ENCODE measurements around the gene C12orf57. TPM values are rescaled to one million over a fixed set of nuclear protein-coding genes. Genes with fewer than 3 reads are reported as not detected.

The C12orf57 gene
- total and polyA plus RNA-seq, 2 of the 13 experiments (the other 11 are each of a cell fraction or from before 2014, with no cell fraction given) = 84.0 to 287 TPM

- no peak for TF ChIP-seq HNF1A (IDR thresholded peaks at IDR 0.05; ENCODE audit: low read depth)
- TF ChIP-seq HNF1A (CRISPR knock-in tag; IDR thresholded peaks at IDR 0.05; ENCODE audit: borderline replicate concordance) = 0 out of 2 replicates have a peak, but pooled peaks have one; percentile 63
- TF ChIP-seq ZSCAN9 (CRISPR knock-in tag; IDR thresholded peaks at IDR 0.05; ENCODE audit: borderline replicate concordance) = peak; percentile 51; the same call in 1 of the 2 replicates
- TF ChIP-seq, protein P1, sequence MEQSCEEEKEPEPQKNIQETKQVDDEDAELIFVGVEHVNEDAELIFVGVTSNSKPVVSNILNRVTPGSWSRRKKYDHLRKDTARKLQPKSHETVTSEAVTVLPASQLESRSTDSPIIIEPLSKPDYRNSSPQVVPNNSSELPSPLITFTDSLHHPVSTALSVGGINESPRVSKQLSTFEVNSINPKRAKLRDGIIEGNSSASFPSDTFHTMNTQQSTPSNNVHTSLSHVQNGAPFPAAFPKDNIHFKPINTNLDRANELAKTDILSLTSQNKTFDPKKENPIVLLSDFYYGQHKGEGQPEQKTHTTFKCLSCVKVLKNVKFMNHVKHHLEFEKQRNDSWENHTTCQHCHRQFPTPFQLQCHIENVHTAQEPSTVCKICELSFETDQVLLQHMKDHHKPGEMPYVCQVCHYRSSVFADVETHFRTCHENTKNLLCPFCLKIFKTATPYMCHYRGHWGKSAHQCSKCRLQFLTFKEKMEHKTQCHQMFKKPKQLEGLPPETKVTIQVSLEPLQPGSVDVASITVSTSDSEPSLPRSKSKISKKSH (CRISPR knock-in tag; IDR thresholded peaks at IDR 0.05; ENCODE audit: borderline replicate concordance) = no peak
- no peak for TF ChIP-seq HNF4G (IDR thresholded peaks at IDR 0.05; ENCODE audit: borderline replicate concordance, low read depth, low read length)
- peak; percentile 38; the same call in 1 of the 2 replicates for TF ChIP-seq HNF4G (CRISPR knock-in tag; IDR thresholded peaks at IDR 0.05; ENCODE audit: borderline replicate concordance, low read depth)
- no peak for TF ChIP-seq LCORL (IDR thresholded peaks at IDR 0.05)
- TF ChIP-seq LCORL (CRISPR knock-in tag; IDR thresholded peaks at IDR 0.05) = peak; percentile 48
- no peak for TF ChIP-seq SP5 (CRISPR knock-in tag; IDR thresholded peaks at IDR 0.05; ENCODE audit: borderline replicate concordance, low read depth)
- TF ChIP-seq ZHX2 (IDR thresholded peaks at IDR 0.05; ENCODE audit: low read depth) = peak; percentile 16; the same call in 1 of the 2 replicates
- no peak for TF ChIP-seq ZHX2 (CRISPR knock-in tag; IDR thresholded peaks at IDR 0.05; ENCODE audit: borderline replicate concordance)
- peak; percentile 90 for TF ChIP-seq MED1 (CRISPR knock-in tag; IDR thresholded peaks at IDR 0.05)
- TF ChIP-seq ZNF230 (CRISPR knock-in tag; IDR thresholded peaks at IDR 0.05) = peak; percentile 6; the same call in 1 of the 2 replicates
- peak; percentile 22; the same call in 1 of the 2 replicates for TF ChIP-seq ARNT2 (CRISPR knock-in tag; IDR thresholded peaks at IDR 0.05; ENCODE audit: low read depth)
Observed at GRCh38 chr12:6944381-6945186, 762 bp downstream of the C12orf57 start (continued).
